ENCODE measurements around the gene TMX2.

The TMX2 gene, protein sequence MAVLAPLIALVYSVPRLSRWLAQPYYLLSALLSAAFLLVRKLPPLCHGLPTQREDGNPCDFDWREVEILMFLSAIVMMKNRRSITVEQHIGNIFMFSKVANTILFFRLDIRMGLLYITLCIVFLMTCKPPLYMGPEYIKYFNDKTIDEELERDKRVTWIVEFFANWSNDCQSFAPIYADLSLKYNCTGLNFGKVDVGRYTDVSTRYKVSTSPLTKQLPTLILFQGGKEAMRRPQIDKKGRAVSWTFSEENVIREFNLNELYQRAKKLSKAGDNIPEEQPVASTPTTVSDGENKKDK

DNA sequence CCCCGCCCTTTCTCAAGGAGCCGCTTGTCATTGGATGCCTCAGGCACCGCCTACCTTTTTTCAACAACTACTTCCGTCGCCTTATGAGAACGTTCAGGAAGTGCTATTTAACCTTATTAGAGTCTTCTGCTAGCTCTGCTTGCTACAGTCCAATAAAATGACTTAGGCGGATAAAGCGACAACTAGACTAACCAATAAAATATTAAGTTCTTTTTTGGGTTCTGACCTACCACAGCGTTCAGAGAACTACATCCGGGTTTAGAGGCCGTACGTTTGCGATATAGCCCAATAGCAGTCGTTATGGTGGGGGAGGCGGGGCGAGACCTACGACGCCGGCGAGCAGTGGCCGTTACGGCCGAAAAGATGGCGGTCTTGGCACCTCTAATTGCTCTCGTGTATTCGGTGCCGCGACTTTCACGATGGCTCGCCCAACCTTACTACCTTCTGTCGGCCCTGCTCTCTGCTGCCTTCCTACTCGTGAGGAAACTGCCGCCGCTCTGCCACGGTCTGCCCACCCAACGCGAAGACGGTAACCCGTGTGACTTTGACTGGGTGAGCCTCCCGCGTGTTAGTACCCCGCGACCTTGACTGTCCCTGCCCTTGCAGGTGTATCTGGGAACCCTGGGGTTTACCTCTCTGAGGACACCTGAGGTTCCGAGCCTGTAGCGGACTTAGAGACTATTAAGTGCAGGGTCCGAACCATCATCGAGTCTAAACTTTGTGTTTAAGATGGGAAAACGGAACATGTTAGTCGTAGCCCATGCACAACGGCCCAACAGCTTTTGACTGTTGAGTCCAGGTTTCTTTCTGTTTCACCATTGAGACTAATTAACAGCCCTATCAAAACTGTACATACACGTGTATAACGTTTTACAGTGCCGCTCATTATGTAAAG, at the start of gene TMX2:
Gene TMX2, plus strand, starts transcription at position 338 of the 895 bp plus-strand sequence. Its CDS starts 26 bp downstream, at position 364.
- H3K27me3 ChIP-seq (ENCODE audit: control insufficient read depth, insufficient read depth, low read length), result no peaks in the 10 kb centered on the region
- H3K27ac ChIP-seq (ENCODE audit: low read depth, low read length), result peak within 1 kb of the TSS; percentile 97
- 0 out of 2 replicates have a peak, but pooled peaks cover 12% of the 10 kb centered on the region for H3K36me3 ChIP-seq (ENCODE audit: control insufficient read depth, insufficient read depth, low read length)
- peak within 1 kb of the TSS; percentile 94 for H3K9ac ChIP-seq (ENCODE audit: low read depth, low read length)
- H3K4me3 ChIP-seq (ENCODE audit: low read depth, low read length), result peak within 1 kb of the TSS; percentile 97
- H3K4me1 ChIP-seq (ENCODE audit: control insufficient read depth, insufficient read depth, low read length), result peaks cover 8% of the 10 kb centered on the region
- H3K9me3 ChIP-seq (ENCODE audit: control insufficient read depth, insufficient read depth, low read length), result no peaks in the 10 kb centered on the region

DNA sequence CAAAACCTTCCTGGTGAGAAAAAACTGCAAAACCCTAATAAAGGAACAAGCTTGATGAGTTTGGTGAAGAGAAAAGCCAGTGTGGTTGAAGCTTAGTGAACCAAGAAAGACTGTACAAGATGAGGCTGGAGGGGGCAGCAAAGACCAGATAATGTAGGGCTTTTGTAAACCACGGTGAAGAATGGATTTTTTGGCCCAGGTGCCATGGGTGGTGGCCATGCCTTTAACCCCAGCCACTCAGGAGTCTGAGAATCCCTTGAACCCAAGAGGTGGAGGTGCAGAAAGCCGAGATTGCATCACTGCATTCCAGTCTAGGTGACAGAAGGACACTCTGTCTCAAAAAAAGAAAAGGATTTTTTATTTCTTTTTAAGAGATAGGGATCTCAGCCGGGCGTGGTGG, 49.5 kb upstream of the TMX2 start:
- Histone ChIP-seq H3K9me3 (ENCODE audit: control insufficient read depth, insufficient read depth, low read length) (no peaks in the 10 kb centered on the region), H3K4me3 (ENCODE audit: low read depth, low read length) (no peak overlapping the region), H3K4me1 (ENCODE audit: control insufficient read depth, insufficient read depth, low read length) (no peaks in the 10 kb centered on the region), H3K27ac (ENCODE audit: low read depth, low read length) (no peak overlapping the region), H3K9ac (ENCODE audit: low read depth, low read length) (no peak overlapping the region), H3K36me3 (ENCODE audit: control insufficient read depth, insufficient read depth, low read length) (peaks cover 30% of the 10 kb centered on the region), H3K27me3 (ENCODE audit: control insufficient read depth, insufficient read depth, low read length) (no peaks in the 10 kb centered on the region)

DNA sequence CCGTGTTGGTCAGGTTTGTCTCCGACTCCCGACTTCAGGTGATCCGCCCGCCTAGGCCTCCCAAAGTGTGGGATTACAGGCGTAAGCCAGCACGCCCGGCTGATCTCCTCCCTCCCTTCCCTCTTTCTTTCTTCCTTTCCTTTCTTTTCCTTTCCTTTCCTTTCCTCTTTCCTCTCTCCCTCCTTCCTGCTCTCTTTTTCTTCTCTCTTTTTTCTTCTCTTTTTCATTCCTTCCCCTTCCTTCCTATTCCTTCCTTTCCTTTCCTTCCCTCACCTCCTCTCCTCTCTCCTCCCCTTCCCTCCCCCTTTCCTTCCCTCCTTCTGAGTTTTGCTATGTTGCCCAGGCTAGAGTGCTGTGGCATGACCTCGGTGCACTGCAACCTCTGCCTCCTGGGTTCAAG, 48.4 kb upstream of the TMX2 start:
- no peaks in the 10 kb centered on the region; the same call in 1 of the 2 replicates for H3K4me1 ChIP-seq (ENCODE audit: control insufficient read depth, insufficient read depth, low read length)

GRCh38 chr11:57667117-57667735, 45.2 kb upstream of the TMX2 start:
- H3K27me3 ChIP-seq (ENCODE audit: control insufficient read depth, insufficient read depth, low read length), result no peaks in the 10 kb centered on the region

More for the DNA sequence above, 48.4 kb upstream of the TMX2 start:
- no peak overlapping the region for H3K4me3 ChIP-seq (ENCODE audit: low read depth, low read length)
- peaks cover 30% of the 10 kb centered on the region for H3K36me3 ChIP-seq (ENCODE audit: control insufficient read depth, insufficient read depth, low read length)
- no peak overlapping the region for H3K9ac ChIP-seq (ENCODE audit: low read depth, low read length)
- H3K9me3 ChIP-seq (ENCODE audit: control insufficient read depth, insufficient read depth, low read length), result no peaks in the 10 kb centered on the region
- no peak overlapping the region for H3K27ac ChIP-seq (ENCODE audit: low read depth, low read length)
- H3K27me3 ChIP-seq (ENCODE audit: control insufficient read depth, insufficient read depth, low read length), result no peaks in the 10 kb centered on the region

DNA sequence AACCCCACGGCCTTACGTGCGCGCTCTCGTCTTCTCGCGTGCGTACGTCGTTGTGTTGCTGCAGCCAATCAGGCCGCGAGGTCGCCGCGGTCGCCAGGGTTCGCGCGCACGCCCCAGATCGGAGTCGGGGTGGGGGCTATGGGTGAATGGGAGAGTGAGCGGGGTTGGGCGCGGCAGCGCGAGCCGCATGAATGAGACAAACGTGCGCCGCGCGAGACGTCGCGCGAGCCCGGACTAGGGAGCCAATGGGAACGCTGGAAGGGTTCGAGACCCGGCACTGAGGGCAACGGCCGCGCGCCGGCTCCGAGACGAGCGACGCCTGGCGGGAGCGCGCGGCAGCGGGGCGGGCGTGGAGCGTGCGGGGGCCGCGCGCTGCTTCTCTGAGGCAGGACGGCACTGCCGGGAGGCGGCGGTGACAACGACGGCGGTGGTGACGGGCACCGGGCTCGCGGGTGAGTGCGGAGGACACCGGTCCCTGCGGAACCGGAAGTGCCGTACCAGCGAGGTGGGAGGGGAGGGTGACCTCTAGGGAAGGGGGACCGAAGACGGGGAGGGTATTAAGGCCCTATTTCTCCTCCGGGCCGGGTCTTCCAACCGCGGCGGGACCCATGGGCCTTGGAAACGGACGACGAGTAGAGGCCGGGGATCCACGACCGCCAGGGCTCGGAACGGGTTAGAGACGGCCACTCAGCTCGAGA, 44.5 kb upstream of the TMX2 start, which contains the start of gene ZDHHC5:
Gene ZDHHC5, plus strand, starts transcription at position 379 of the 698 bp plus-strand sequence. CDS start 4,977 bp downstream, outside the sequence.
- no peaks in the 10 kb centered on the region for H3K9me3 ChIP-seq (ENCODE audit: control insufficient read depth, insufficient read depth, low read length)
- H3K9ac ChIP-seq (ENCODE audit: low read depth, low read length), result peak within 1 kb of the TSS; percentile 100
- no peaks in the 10 kb centered on the region; the same call in 1 of the 2 replicates for H3K4me1 ChIP-seq (ENCODE audit: control insufficient read depth, insufficient read depth, low read length)
- H3K27ac ChIP-seq (ENCODE audit: low read depth, low read length), result peak within 1 kb of the TSS; percentile 94
- peak within 1 kb of the TSS; percentile 94 for H3K4me3 ChIP-seq (ENCODE audit: low read depth, low read length)
- H3K36me3 ChIP-seq (ENCODE audit: control insufficient read depth, insufficient read depth, low read length), result peaks cover 15% of the 10 kb centered on the region
- no peaks in the 10 kb centered on the region for H3K27me3 ChIP-seq (ENCODE audit: control insufficient read depth, insufficient read depth, low read length)

More at GRCh38 chr11:57667117-57667735, 45.2 kb upstream of the TMX2 start:
- Histone ChIP-seq H3K4me1 (ENCODE audit: control insufficient read depth, insufficient read depth, low read length) (no peaks in the 10 kb centered on the region; the same call in 1 of the 2 replicates), H3K9me3 (ENCODE audit: control insufficient read depth, insufficient read depth, low read length) (no peaks in the 10 kb centered on the region), H3K9ac (ENCODE audit: low read depth, low read length) (peak overlapping the region; percentile 100), H3K27ac (ENCODE audit: low read depth, low read length) (peak overlapping the region; percentile 94), H3K4me3 (ENCODE audit: low read depth, low read length) (peak overlapping the region; percentile 94), H3K36me3 (ENCODE audit: control insufficient read depth, insufficient read depth, low read length) (peaks cover 10% of the 10 kb centered on the region)

- Histone ChIP-seq H3K27ac (ENCODE audit: low read depth, low read length) (peak overlapping the region; percentile 94), H3K9me3 (ENCODE audit: control insufficient read depth, insufficient read depth, low read length) (no peaks in the 10 kb centered on the region), H3K4me1 (ENCODE audit: control insufficient read depth, insufficient read depth, low read length) (no peaks in the 10 kb centered on the region; the same call in none of the 2 replicates)
Observed at GRCh38 chr11:57668434-57668782, 44.0 kb upstream of the TMX2 start.

DNA sequence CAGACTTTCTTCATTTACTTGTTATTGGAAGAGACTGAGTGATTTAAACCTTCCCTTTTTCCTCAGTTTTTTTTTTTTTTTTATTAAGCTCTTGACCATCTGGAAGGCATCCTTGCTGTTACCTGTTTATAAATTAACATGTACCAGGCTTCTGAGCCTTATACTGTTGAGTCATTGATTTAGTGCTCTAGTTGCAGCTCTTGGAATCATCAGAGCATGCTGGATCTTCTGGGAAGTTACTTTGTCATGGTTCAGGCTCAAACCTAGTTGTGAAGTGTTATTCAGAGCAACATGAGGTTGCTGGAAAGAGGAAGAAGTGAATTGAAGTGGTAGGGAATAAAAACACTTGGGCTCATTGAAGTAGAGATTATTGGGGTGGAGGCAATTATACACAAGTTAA, 38.1 kb upstream of the TMX2 start:
- peaks cover 9% of the 10 kb centered on the region for H3K4me1 ChIP-seq (ENCODE audit: control insufficient read depth, insufficient read depth, low read length)
- no peaks in the 10 kb centered on the region for H3K27me3 ChIP-seq (ENCODE audit: control insufficient read depth, insufficient read depth, low read length)
- H3K4me3 ChIP-seq (ENCODE audit: low read depth, low read length), result no peak overlapping the region
- H3K36me3 ChIP-seq (ENCODE audit: control insufficient read depth, insufficient read depth, low read length), result peaks cover 58% of the 10 kb centered on the region
- H3K9ac ChIP-seq (ENCODE audit: low read depth, low read length), result no peak overlapping the region
- no peak overlapping the region for H3K27ac ChIP-seq (ENCODE audit: low read depth, low read length)
- no peaks in the 10 kb centered on the region for H3K9me3 ChIP-seq (ENCODE audit: control insufficient read depth, insufficient read depth, low read length)

More at GRCh38 chr11:57668434-57668782, 44.0 kb upstream of the TMX2 start:
- H3K9ac ChIP-seq (ENCODE audit: low read depth, low read length), result peak overlapping the region; percentile 100
- H3K4me3 ChIP-seq (ENCODE audit: low read depth, low read length), result peak overlapping the region; percentile 94
- H3K36me3 ChIP-seq (ENCODE audit: control insufficient read depth, insufficient read depth, low read length), result peaks cover 20% of the 10 kb centered on the region
- H3K27me3 ChIP-seq (ENCODE audit: control insufficient read depth, insufficient read depth, low read length), result no peaks in the 10 kb centered on the region

DNA sequence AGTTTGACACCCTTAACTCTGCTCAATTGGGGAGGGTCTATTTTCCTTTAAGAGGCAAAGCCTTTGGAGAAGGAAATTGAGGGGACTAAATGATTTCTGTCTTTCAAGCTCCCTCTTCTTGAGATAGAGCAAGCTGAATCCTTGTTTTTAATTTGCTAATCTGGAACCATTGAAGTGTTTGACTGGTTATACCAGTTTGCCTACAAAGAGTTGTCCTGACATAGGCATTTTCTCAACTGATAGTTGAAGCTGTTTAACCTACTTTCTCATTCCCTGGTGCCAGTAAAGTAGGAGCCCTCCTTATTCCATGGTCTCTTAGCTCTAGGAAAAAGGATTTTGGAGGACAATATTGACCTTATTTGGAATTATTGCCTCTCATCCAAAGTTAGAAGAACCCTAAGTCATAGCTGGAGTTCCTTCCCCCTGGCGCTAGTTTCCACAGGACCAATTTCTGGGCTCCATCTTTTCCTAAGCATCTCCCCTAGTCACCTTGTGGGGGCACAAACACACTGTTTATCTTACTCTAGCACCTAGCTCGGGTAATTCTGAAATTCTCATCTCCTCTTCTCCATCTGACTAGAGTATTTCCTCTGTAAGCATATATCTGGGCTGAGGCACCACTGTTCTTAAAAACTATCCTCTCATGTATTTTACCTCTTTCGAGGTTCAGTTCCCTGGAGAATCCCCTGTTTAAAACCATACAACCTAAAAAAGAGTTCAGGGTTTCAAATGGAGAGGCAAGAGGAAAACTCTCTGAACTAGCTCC, 37.0 kb upstream of the TMX2 start:
- Histone ChIP-seq H3K9me3 (ENCODE audit: control insufficient read depth, insufficient read depth, low read length) (no peaks in the 10 kb centered on the region), H3K27ac (ENCODE audit: low read depth, low read length) (peak overlapping the region; percentile 9), H3K36me3 (ENCODE audit: control insufficient read depth, insufficient read depth, low read length) (peaks cover 68% of the 10 kb centered on the region), H3K27me3 (ENCODE audit: control insufficient read depth, insufficient read depth, low read length) (no peaks in the 10 kb centered on the region), H3K9ac (ENCODE audit: low read depth, low read length) (no peak overlapping the region), H3K4me1 (ENCODE audit: control insufficient read depth, insufficient read depth, low read length) (peaks cover 9% of the 10 kb centered on the region), H3K4me3 (ENCODE audit: low read depth, low read length) (no peak overlapping the region)

DNA sequence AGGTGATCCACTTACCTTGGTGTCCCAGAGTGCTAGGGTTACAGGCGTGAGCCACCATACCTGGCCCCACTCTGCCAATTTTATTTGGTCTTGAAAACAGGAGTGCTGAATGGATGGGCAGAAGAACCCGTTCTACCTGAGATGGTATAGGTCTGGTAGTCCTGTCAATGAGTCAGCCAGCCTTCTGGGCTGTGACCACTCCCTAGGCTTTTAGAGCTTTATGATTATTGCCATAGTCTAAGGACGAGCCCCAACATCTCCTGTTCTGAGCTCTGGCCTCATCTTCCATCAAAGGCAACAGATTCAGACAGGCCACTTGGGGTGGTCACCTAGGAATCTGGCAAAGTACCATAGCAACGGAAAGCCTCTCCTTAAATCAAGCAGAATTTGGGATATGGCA, 33.0 kb upstream of the TMX2 start:
- H3K36me3 ChIP-seq (ENCODE audit: control insufficient read depth, insufficient read depth, low read length), result peaks cover 75% of the 10 kb centered on the region
- no peaks in the 10 kb centered on the region for H3K27me3 ChIP-seq (ENCODE audit: control insufficient read depth, insufficient read depth, low read length)
- peaks cover 5% of the 10 kb centered on the region; the same call in 1 of the 2 replicates for H3K4me1 ChIP-seq (ENCODE audit: control insufficient read depth, insufficient read depth, low read length)
- H3K4me3 ChIP-seq (ENCODE audit: low read depth, low read length), result no peak overlapping the region
- H3K9ac ChIP-seq (ENCODE audit: low read depth, low read length), result no peak overlapping the region
- H3K27ac ChIP-seq (ENCODE audit: low read depth, low read length), result no peak overlapping the region
- no peaks in the 10 kb centered on the region for H3K9me3 ChIP-seq (ENCODE audit: control insufficient read depth, insufficient read depth, low read length)

GRCh38 chr11:57680552-57680874, 31.9 kb upstream of the TMX2 start:
- H3K27ac ChIP-seq (ENCODE audit: low read depth, low read length), result no peak overlapping the region
- no peak overlapping the region for H3K9ac ChIP-seq (ENCODE audit: low read depth, low read length)
- H3K9me3 ChIP-seq (ENCODE audit: control insufficient read depth, insufficient read depth, low read length), result no peaks in the 10 kb centered on the region
- H3K4me3 ChIP-seq (ENCODE audit: low read depth, low read length), result no peak overlapping the region
- no peaks in the 10 kb centered on the region for H3K4me1 ChIP-seq (ENCODE audit: control insufficient read depth, insufficient read depth, low read length)
- no peaks in the 10 kb centered on the region for H3K27me3 ChIP-seq (ENCODE audit: control insufficient read depth, insufficient read depth, low read length)
- H3K36me3 ChIP-seq (ENCODE audit: control insufficient read depth, insufficient read depth, low read length), result peaks cover 71% of the 10 kb centered on the region

Measured in HUES48 (cell line).